GM19438 (cell line): ENCODE results near the gene USP13.
"Not testable (repeated sequence)": the region's sequence is repeated elsewhere in the genome, so short reads cannot be mapped to it uniquely, and the experiment has no call there.

Source experiments
- ATAC-seq: cut with Tn5 transposase; IDR thresholded peaks from one replicate; pipeline ENCODE4 v1.9.1; 2021; ENCODE audit warnings: low read depth; ENCODE audit not compliant: unreplicated experiment

The USP13 gene

GRCh38 chr3:179655236-179655635 lies 2.4 kb downstream of the USP13 start:
- ATAC-seq, result no peak

- ATAC-seq, result no peak
Observed at GRCh38 chr3:179658606-179659005, 5.8 kb downstream of the USP13 start.

GRCh38 chr3:179660872-179661271 lies 8.0 kb downstream of the USP13 start:
- no peak for ATAC-seq

- ATAC-seq, result no peak
Observed at GRCh38 chr3:179661777-179662176, 8.9 kb downstream of the USP13 start.

- no peak for ATAC-seq
Observed at GRCh38 chr3:179663093-179663492, 10.3 kb downstream of the USP13 start.

GRCh38 chr3:179666030-179666429 lies 13.2 kb downstream of the USP13 start:
- no peak for ATAC-seq

- no peak for ATAC-seq
Observed at GRCh38 chr3:179666436-179667035, 13.7 kb downstream of the USP13 start.

GRCh38 chr3:179668429-179668828 lies 15.6 kb downstream of the USP13 start:
- no peak for ATAC-seq

GRCh38 chr3:179670311-179670710 lies 17.5 kb downstream of the USP13 start:
- ATAC-seq, result no peak

GRCh38 chr3:179671309-179671708 lies 18.5 kb downstream of the USP13 start:
- ATAC-seq, result no peak

GRCh38 chr3:179671747-179672242 lies 19.0 kb downstream of the USP13 start:
- no peak for ATAC-seq

- ATAC-seq, result no peak
Observed at GRCh38 chr3:179672918-179673317, 20.1 kb downstream of the USP13 start.

GRCh38 chr3:179673523-179673922 lies 20.7 kb downstream of the USP13 start:
- no peak for ATAC-seq

GRCh38 chr3:179676081-179676480 lies 23.2 kb downstream of the USP13 start:
- ATAC-seq, result no peak

- no peak for ATAC-seq
Observed at GRCh38 chr3:179677884-179678283, 25.0 kb downstream of the USP13 start.

- ATAC-seq, result no peak
Observed at GRCh38 chr3:179681492-179682263, 28.8 kb downstream of the USP13 start.

- ATAC-seq, result no peak
Observed at GRCh38 chr3:179682426-179683080, 29.7 kb downstream of the USP13 start.

- ATAC-seq, result not testable (repeated sequence)
Observed at GRCh38 chr3:179683286-179683685, 30.4 kb downstream of the USP13 start.

- ATAC-seq, result no peak
Observed at GRCh38 chr3:179687967-179688535, 35.2 kb downstream of the USP13 start.

- no peak for ATAC-seq
Observed at GRCh38 chr3:179688850-179689249, 36.0 kb downstream of the USP13 start.

- ATAC-seq, result no peak
Observed at GRCh38 chr3:179694731-179695130, 41.9 kb downstream of the USP13 start.
